ENCODE data around the gene METTL1.

The METTL1 gene

DNA sequence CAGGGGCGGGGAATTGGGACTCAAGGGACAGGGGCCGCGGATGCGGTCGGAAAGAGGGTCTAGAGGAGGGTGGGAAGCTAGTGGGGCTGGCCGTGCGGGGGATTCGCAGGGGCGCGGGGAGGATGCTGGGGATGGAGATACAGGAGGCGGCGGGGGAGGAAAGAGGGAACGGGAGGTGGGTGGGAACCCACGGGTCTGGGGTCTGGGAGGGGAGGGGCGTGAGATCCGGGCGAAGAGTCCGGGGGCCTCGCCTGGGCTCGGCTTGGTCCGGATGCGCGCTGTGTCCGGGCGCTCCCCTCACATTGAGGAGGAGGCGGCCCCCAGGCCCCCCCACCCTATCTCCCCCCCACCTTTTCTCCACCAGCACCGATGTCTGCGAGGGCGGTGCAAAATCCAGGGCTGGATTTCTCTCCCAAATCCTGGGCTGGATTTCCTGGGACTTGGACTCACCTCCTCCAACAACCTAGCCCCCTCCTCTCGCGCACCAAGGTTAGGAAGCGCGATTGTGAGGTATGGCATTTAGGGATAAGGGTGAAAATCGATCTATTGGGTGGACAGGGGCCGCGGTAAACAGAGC is 33.2 kb downstream of the METTL1 start, which contains the start of gene AGAP2:
AGAP2 (minus strand) TSS at position 82 of the 577 bp plus-strand sequence. CDS start 496 bp downstream, outside the sequence.
- no peak for DNase-seq (ENCODE audit: extremely low read depth in 1 of 2, low read depth in 1 of 2)

DNA sequence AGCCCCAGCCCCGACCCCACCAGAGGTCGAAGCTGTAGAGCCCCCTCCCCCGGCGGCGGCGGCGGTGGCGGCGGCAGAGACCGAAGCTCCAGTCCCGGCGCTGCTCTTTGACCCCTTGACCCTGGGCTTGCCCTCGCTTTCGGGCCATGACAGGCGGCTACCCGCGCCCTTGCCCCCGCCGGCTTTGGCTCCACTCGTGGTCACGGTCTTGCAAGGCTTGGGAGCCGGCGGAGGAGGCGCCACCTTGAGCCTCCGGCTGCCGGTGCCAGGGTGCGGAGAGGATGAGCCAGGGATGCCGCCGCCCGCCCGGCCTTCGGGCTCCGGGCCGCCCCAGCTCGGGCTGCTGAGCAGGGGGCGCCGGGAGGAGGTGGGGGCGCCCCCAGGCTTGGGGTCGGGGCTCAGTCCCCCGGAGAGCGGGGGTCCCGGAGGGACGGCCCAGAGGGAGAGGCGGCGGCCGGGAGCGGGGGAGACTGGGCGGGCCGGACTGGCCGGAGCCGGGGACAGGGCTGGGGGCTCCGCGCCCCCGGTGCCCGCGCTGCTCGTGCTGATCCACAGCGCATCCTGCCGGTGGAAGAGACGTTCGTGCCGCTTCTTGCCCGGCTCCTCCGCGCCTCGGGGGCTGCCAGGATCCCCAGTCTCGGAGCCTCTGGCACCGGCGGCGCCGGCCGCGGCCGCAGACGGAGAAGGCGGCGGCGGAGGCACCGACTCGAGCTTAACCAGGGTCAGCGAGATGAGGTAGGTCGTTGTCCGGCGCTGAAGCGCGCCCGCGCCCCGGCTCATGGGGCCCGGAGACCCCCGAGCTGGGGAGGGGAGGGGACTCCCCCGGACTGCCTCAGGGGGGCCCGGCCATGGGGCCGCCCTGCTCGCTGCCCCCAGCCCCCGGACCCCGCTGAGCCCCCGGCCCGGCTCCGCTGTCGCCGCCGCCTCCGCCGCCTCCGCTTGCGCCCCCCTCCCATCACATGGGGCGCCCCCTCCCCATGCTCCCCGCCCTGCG is 34.1 kb downstream of the METTL1 start:
- DNase-seq (ENCODE audit: extremely low read depth in 1 of 2, low read depth in 1 of 2), result no peak

DNA sequence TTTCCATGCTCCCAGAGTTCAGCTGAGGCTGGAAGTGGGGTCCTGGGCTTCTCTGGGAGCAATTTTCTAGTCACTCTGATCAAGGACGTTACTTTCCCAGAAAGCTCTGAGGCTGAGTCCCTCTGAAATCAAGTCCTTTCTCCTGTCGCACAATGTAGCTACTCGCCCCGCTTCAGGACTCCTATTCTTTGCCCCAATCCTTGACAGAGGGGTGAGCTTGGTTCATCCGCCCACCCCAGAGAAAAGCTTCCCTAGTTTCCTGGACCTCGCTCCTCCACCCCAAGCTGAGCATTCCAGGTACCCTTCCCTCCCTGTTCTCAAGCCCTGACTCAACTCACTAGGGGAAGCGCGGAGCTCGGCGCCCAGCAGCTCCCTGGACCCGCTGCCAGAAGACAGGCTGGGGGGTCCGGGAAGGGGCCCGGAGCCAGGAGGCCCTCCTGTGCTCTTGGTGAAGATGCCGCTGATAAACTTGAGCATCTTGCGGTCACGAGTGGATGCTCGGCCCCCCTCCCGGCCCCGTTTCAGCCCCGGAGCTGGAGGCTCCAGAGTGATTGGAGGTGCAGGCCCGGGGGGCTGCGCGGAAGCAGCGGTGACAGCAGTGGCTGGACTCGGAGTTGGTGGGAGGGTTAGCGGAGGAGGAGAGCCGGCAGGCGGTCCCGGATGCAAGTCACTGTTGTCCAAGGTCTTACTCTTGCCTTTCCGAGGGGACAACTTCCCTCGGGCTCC is 35.0 kb downstream of the METTL1 start:
- no peak for DNase-seq (ENCODE audit: extremely low read depth in 1 of 2, low read depth in 1 of 2)

- no peak for DNase-seq (ENCODE audit: extremely low read depth in 1 of 2, low read depth in 1 of 2)
These were observed 35.8 kb downstream of the METTL1 start for GRCh38 chr12:57735952-57736740.

DNA sequence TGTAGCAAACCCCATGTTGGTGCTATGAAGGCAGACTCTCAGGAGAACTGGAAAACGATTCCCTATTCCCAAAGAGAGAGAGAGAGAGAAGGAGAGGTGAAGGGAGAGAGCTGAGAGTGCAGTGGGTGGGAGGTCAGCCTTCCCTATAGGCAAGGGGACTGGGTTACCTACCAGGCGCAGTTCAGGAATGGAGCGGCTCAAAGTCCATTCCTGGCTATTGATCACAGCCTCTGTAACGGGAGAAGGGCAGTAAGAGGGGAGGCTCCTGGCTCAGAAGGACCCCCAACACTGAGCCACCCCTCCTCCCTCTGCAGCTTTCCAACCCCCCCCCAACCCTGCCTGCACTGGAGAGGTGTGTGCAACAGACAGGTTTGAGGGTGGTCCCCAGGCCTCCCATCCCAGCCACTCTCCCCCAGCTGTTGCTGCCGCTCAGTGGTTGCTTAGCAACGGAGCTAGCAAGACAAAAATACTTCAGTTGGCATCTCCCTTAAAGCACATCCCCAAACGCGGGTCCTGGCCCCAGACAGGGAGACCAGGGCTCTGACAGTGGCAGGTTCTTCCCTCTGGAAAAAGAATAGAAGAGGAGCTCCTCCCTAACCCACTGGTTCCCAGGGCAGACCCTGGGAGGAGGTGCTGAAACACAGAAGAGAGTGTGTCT is 36.6 kb downstream of the METTL1 start:
- DNase-seq (ENCODE audit: extremely low read depth in 1 of 2, low read depth in 1 of 2), result no peak

DNA sequence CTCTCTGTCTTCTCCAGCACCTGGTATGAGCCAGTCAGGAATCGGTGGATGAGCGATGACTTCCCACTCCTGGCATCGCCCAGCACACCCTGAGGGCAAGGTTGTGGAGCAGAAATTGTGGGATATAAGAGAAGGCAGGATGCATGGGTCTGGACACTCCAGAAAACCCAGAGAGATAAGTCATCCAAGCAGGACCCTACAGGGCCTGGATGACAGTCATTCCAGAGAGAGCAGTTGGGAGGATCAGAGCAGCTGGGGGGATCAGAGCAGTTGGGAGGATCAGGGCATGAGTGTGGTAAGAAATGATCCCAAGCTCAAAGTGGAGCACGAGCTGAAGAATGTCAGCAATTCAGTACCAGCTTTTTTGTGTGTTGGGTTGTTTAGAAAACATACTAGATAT is 37.3 kb downstream of the METTL1 start:
- DNase-seq (ENCODE audit: extremely low read depth in 1 of 2, low read depth in 1 of 2), result no peak

DNA sequence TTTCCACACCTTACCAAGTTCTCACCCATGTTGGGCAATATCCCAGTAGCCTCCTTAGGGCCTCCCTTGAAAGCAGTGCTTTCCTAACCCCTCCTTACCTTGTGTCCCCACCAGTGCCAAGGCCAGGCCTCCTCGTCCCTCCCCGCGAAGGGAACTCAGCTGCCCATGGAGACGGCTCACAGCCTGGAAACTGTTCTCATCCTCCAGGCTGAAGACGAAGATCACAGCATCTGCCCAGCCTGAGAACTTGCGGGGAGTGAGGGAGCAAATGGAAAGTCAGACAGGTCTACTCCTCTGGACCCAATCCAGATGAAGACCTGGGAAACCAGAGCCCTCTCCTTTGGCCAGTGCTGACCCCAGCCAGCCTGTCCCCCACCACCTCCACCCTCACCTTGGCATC is 38.0 kb downstream of the METTL1 start:
- DNase-seq (ENCODE audit: extremely low read depth in 1 of 2, low read depth in 1 of 2), result no peak

DNA sequence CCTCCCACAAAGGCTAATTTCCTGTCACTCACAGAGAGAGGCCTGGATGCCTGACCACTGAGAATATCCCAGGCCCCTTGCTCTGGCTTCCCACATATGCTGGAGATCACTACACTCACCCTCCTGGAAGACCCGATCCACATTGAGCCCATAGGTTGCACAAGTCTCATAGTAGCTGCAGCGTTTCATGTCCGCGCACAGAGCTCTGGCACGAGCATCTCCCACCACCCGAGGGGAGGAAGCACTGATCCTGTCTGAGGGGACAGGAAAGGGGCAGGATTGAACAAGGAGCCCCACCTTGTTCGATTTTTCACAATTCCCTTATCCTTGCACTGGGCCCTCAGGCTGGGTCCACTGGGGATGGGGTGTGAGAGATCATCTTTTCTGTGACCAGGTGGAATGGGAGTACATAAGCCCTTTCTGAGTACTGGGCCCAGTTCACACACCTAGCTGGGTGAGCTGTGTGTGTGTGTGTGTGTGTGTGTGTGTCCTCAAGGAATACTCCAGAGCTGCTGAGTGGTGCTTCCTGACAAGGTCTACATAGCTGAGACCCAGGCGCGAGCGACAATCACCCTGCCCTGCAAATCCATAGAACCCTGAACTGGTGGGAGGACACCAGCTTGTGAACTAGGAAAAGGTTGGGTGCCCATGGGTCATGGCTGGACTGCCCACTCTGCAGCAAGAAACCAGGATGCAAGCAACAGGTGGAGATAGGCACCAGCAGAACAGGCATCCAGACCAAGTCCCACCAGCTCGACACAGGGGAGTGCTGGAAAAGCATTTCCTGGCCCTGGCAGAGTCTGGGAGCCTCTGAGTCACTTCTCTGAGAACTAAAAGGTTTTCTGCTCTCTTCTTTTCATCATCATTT is 38.9 kb downstream of the METTL1 start:
- DNase-seq (ENCODE audit: extremely low read depth in 1 of 2, low read depth in 1 of 2), result no peak

DNA sequence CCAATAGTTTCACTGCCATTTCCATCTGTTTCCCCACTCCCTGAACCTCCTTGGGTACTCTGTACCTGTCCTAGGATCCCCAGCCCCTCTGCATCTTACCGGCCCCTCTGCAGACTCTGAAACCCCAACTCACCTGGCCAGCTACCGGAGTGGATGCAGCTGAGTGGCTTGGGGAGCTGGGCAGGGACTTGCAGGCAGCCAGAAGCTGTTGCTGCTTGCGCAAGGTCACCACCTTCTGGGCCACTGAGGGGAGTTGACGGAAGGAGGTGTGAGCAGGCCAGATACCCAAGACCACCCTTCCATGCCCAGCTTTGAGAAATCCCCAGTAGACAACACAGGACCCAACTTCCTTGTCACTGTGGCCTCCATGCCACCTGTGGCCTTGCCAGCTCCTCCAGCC is 39.6 kb downstream of the METTL1 start:
- no peak for DNase-seq (ENCODE audit: extremely low read depth in 1 of 2, low read depth in 1 of 2)

GRCh38 chr12:57731411-57732080 is 40.4 kb downstream of the METTL1 start:
- no peak for DNase-seq (ENCODE audit: extremely low read depth in 1 of 2, low read depth in 1 of 2)

DNA sequence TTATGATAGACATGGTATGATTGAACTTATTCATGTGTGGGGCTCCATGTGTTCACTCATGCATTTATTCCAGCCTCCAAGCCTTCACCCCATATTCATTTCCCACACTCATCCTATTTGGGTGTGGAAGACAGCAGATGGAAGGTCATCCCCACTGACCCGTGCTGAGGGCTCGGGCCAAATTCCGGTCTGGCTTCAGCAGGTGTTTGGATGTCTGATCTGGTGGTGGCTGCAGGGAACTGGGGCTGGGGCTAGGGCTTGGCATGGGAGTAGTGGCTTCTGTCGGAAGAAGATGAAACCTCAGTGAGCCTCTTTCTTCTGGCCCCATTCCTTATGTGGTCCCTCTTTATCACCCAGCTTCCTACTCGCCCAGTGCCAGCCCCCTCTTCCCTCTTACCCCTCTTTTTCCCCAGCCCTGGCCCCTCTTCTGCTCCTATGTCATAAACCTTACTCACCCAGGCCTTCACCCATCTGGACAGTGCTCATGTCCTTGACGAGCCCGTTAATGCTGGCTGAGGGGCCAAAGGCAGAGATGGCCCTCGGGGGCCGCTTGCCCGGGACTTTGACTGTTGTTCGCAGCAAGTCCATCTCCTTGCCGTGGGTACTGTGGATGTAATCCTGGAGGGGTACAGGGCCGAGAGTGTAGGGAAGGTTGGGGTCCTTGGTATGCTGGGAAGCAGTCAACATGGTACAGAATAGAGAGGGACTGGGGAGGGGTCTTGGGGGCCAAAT is 41.4 kb downstream of the METTL1 start:
- no peak for DNase-seq (ENCODE audit: extremely low read depth in 1 of 2, low read depth in 1 of 2)

DNA sequence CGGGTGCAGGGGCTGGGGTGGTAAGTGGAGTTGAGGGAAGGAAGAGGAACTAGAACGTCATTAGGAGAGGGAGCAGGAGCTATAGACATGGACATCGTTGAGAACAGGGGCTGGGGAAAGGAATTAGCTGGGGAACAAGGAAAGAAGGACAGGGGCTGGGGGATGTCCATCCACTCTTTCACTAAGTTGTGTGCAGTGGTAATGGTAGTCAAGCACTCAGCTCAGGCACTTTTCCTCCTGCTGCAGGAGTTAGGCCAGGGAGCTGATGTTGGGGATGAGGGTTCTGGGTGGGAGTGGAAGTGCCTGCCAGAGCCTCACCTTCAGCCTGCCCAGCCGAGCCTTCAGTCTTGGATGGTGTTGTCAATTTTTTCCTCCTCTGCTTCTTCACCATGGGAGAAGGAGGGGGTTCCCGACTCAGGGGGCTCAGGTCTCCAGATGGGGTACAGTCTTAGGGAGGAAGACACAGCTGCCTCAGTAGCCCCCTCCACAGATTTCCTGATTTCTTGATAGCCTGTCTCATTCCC is 42.5 kb downstream of the METTL1 start:
- DNase-seq (ENCODE audit: extremely low read depth in 1 of 2, low read depth in 1 of 2), result no peak

DNA sequence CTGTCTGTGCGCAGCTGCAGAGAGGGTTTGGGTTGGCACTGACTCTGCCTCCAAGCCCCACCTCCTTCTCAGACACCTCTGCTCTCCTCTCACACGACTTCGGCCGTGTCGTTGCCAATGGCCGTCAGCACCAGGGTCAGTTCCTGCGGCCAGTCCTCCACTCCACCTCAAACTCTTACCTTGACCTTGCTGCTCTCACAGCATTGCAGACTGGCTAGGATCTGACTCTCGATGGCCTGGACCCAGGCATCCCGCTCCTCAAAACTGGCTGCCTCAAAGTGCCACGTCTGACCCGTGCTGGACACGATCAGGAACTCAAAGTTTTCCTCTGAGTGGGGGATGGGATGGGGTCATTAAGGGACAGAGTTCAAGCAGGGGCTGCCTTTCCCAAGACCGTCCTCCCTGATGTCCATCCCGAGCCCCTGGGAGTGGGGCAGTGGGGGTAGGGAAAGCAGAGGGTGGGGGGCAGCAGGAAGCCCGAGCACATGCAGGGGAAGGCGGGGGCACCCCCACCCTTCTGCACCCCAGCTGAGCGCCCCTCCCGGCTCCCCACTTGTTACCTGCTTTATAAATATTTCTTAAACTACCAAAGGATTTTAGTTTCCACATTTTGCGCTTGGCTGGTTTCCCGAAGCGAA is 44.0 kb downstream of the METTL1 start:
- DNase-seq (ENCODE audit: extremely low read depth in 1 of 2, low read depth in 1 of 2), result no peak

- DNase-seq (ENCODE audit: extremely low read depth in 1 of 2, low read depth in 1 of 2), result no peak
These were observed 44.8 kb downstream of the METTL1 start for GRCh38 chr12:57726884-57727757.

GRCh38 chr12:57726151-57726883 is 45.6 kb downstream of the METTL1 start:
- DNase-seq (ENCODE audit: extremely low read depth in 1 of 2, low read depth in 1 of 2), result peak in 1 of 2 donors; percentile 20

- DNase-seq (ENCODE audit: extremely low read depth in 1 of 2, low read depth in 1 of 2), result no peak
These were observed 46.1 kb downstream of the METTL1 start for GRCh38 chr12:57725851-57726150.
